GM12864 (cell line): ENCODE results near the gene NECTIN2.
A peak's percentile ranks its signal among the peaks of the same experiment; 100 is the strongest.

ENCODE experiments used
- DNase-seq: peaks from one replicate; pipeline ENCODE4 v3.0.0-alpha.2; 2011; ENCODE audit warnings: low read depth
- H3K4me3 ChIP-seq: 2 replicates; pipeline ENCODE4 v1.5.1; 2011; ENCODE audit warnings: mild to moderate bottlenecking, low read depth, low read length, control low read depth
- CTCF ChIP-seq: IDR thresholded peaks from 2 replicates; pipeline ENCODE4 v1.5.1; 2011; ENCODE audit warnings: low read depth, mild to moderate bottlenecking, moderate library complexity, low read length, control low read depth, inconsistent platforms; ENCODE audit errors: missing control alignments

The NECTIN2 gene

GRCh38 chr19:44807162-44807561 is 38.9 kb upstream of the NECTIN2 start:
- no peak for TF ChIP-seq CTCF
- H3K4me3 ChIP-seq = no peak overlapping the region
- DNase-seq = no peak

GRCh38 chr19:44807652-44808462 is 38.2 kb upstream of the NECTIN2 start:
- no peak overlapping the region for H3K4me3 ChIP-seq
- DNase-seq = no peak
- peak; percentile 25 for TF ChIP-seq CTCF

DNA sequence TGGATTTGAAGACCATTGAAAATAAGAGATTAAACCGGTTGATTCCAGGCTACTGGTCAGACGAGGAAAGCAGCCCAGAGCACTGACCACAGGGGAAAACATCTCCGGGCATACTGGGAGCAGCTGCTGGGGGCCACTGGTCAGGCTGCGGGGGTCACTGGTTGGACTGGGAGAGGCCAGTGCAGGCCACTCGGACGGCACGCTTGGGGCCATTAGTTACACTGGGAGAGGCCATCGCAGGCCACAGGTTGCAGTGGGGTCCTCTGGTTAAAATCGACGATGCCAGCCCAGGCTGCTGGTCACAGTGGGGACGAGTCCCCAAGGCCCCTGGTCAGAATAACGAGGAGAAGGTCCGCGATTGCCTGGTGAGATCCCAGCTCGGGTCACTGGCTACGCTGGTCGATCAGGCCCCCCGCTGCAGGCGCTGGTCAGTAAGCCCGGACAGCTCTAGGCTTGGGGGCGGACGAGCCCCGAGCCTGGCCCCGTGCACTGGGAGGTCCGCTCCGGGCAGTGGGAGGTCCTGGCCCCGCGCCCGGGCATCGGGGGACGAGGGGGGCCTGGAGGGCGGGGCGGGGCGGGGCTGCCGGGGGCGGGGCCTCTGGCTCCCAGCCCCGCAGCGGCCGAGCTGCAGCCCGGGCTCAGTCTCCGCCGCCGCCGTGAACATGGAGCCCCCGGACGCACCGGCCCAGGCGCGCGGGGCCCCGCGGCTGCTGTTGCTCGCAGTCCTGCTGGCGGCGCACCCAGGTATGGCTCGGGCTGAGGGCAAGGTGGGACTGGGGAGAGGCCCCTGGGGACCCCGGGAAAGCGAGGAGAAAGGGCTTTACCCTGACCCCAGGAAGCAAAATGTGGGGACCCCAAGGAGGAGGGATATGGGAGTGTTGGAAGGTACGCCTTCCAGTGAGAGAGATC is 37.4 kb upstream of the NECTIN2 start, which contains the start of gene BCAM:
Gene BCAM (plus strand): TSS at position 641 of the 909 bp plus-strand sequence. CDS start 22 bp downstream, at position 663.
- no peak for DNase-seq
- TF ChIP-seq CTCF = no peak
- H3K4me3 ChIP-seq = no peak within 1 kb of the TSS

GRCh38 chr19:44809577-44810233 is 36.4 kb upstream of the NECTIN2 start:
- no peak overlapping the region for H3K4me3 ChIP-seq
- DNase-seq = no peak

GRCh38 chr19:44810234-44811121 is 35.6 kb upstream of the NECTIN2 start:
- H3K4me3 ChIP-seq = no peak overlapping the region
- no peak for TF ChIP-seq CTCF
- DNase-seq = no peak

More at GRCh38 chr19:44809577-44810233, 36.4 kb upstream of the NECTIN2 start:
- TF ChIP-seq CTCF = no peak

- no peak for TF ChIP-seq CTCF
- no peak for DNase-seq
- H3K4me3 ChIP-seq = no peak overlapping the region
Measured at GRCh38 chr19:44811122-44811419, 35.0 kb upstream of the NECTIN2 start.
